Panc1 (cell line): Measurements from ENCODE around the gene TRIM42. TPM values are rescaled to one million over a fixed set of nuclear protein-coding genes. Genes with fewer than 3 reads are reported as not detected.

ENCODE experiments used
- ATAC-seq: fragments of 200-7000 bp; cut with Tn5 transposase; 2 replicates; pipeline ENCODE4 v1.9.1; 2020; ENCODE audit warnings: mild to moderate bottlenecking, moderate library complexity
- BruUV-seq: library from RNA; stranded (reverse); fragments of 400-500 nt; replicated peaks from 2 replicates; lab custom pipeline; 2021; lab: Mats Ljungman, UMichigan
- CTCF ChIA-PET: fragments of 300-600 bp; sonication (Branson Sonifier 250); formaldehyde crosslinking; loops from one replicate; lab custom pipeline; 2022; ENCODE audit warnings: antibody characterized with exemption; lab: Charles Lee
- POLR2A ChIA-PET: fragments of 300-600 bp; sonication (Branson Sonifier 250); formaldehyde crosslinking; loops from one replicate; lab custom pipeline; 2022; ENCODE audit warnings: antibody characterized with exemption; lab: Charles Lee
- DNase-seq: peaks from one replicate; pipeline ENCODE4 v3.0.0-alpha.2; 2010; ENCODE audit warnings: low read depth, low spot score
- H3K27ac ChIP-seq: 2 replicates; pipeline ENCODE4 v1.5.1; 2011; ENCODE audit warnings: mild to moderate bottlenecking, low read length, inconsistent platforms
- H3K27me3 ChIP-seq: fragments of 200-500 bp; sonication (Bioruptor generic); 2 replicates; pipeline ENCODE4 v1.6.0; 2014; ENCODE audit warnings: low read length, inconsistent platforms; ENCODE audit not compliant: control insufficient read depth, insufficient read depth
- H3K36me3 ChIP-seq: fragments of 200-500 bp; sonication (Bioruptor generic); 2 replicates; pipeline ENCODE4 v1.5.1; 2014; ENCODE audit warnings: inconsistent platforms, mild to moderate bottlenecking, low read length, moderate library complexity; ENCODE audit not compliant: control insufficient read depth, insufficient read depth
- H3K4me1 ChIP-seq: 2 replicates; pipeline ENCODE4 v1.5.1; 2011; ENCODE audit warnings: inconsistent platforms, mild to moderate bottlenecking, low read length, moderate library complexity; ENCODE audit not compliant: control insufficient read depth, insufficient read depth
- H3K4me3 ChIP-seq, 2 experiments: 2 replicates each; pipeline ENCODE4 v1.5.1; 2011 to 2012; ENCODE audit warnings: low read depth in 2 of 2, low read length in 2 of 2, mild to moderate bottlenecking in 2 of 2, inconsistent platforms in 1 of 2, moderate library complexity in 1 of 2
- H3K9me3 ChIP-seq: fragments of 200-500 bp; sonication (Bioruptor generic); 2 replicates; pipeline ENCODE4 v1.5.1; 2014; ENCODE audit warnings: low read depth, mild to moderate bottlenecking, inconsistent platforms, low read length, moderate library complexity; ENCODE audit not compliant: control insufficient read depth, insufficient read depth
- POLR2AphosphoS5 ChIP-seq: IDR thresholded peaks from 2 replicates; pipeline ENCODE4 v1.6.1; 2012; ENCODE audit warnings: mild to moderate bottlenecking, low read depth, low read length, moderate library complexity
- REST ChIP-seq, 2 experiments: IDR thresholded peaks; 2 replicates each; pipeline ENCODE4 v1.6.1; 2011 to 2012; ENCODE audit warnings: low read depth in 2 of 2, control low read depth in 1 of 2, low read length in 1 of 2, mild to moderate bottlenecking in 1 of 2, moderate library complexity in 1 of 2; ENCODE audit not compliant: insufficient read depth in 1 of 2
- SIN3A ChIP-seq: IDR thresholded peaks from 2 replicates; pipeline ENCODE4 v1.6.1; 2012; ENCODE audit warnings: low read depth, mild to moderate bottlenecking, low read length, moderate library complexity, borderline replicate concordance; ENCODE audit not compliant: insufficient read depth
- TCF7L2 ChIP-seq: IDR thresholded peaks from 2 replicates; pipeline ENCODE4 v1.6.1; 2011; ENCODE audit warnings: mild to moderate bottlenecking, low read depth, low read length, inconsistent platforms
- in situ Hi-C: cut with HindIII; loops from 2 replicates; pipeline ENCODE4 v1.10.0; 2016; ENCODE audit warnings: low sequenced_read_pairs, low pct_unique_long_range_greater_than_20kb
- intact Hi-C: fragments of 100-400 bp; cut with micrococcal nuclease; formaldehyde crosslinking; loops from one replicate; pipeline ENCODE4 v1.10.0; 2022; ENCODE audit not compliant: unreplicated experiment
- total RNA-seq: library from RNA; stranded (reverse); gene quantifications from one replicate; pipeline ENCODE4 v1.2.1, GENCODE V29; 2021; ENCODE audit not compliant: unreplicated experiment
- TF ChIP-seq, protein P1 (sequence below): fragments of 450-650 bp; IDR thresholded peaks from 2 replicates; pipeline ENCODE4 v1.5.1; 2017; ENCODE audit warnings: mild to moderate bottlenecking

The TRIM42 gene
- total RNA-seq, 1 experiment from 2014 or later = not detected

- Histone ChIP-seq H3K4me3 (no peak overlapping the region), H3K9me3 (no peaks in the 10 kb centered on the region), H3K4me1 (no peaks in the 10 kb centered on the region), H3K27me3 (no peaks in the 10 kb centered on the region), H3K36me3 (no peaks in the 10 kb centered on the region), H3K27ac (no peak overlapping the region)
- in situ Hi-C loops (no loop called here), intact Hi-C loops (no loop called here)
- ChIA-PET CTCF (interaction anchor here (0.6 kb wide), 1 partner anchor 1867 kb away, joined by 5 read pairs; no protein-coding TSS in a partner anchor), POLR2A (no interaction called here)
- ATAC-seq (no peak), DNase-seq (no peak)
- no TSS peak for BruUV-seq
- TF ChIP-seq, protein P1, sequence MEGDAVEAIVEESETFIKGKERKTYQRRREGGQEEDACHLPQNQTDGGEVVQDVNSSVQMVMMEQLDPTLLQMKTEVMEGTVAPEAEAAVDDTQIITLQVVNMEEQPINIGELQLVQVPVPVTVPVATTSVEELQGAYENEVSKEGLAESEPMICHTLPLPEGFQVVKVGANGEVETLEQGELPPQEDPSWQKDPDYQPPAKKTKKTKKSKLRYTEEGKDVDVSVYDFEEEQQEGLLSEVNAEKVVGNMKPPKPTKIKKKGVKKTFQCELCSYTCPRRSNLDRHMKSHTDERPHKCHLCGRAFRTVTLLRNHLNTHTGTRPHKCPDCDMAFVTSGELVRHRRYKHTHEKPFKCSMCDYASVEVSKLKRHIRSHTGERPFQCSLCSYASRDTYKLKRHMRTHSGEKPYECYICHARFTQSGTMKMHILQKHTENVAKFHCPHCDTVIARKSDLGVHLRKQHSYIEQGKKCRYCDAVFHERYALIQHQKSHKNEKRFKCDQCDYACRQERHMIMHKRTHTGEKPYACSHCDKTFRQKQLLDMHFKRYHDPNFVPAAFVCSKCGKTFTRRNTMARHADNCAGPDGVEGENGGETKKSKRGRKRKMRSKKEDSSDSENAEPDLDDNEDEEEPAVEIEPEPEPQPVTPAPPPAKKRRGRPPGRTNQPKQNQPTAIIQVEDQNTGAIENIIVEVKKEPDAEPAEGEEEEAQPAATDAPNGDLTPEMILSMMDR = no peak
- TF ChIP-seq SIN3A (no peak), REST (IDR thresholded peaks at IDR 0.05; ENCODE audit: insufficient read depth in 1 of 2, low read depth in 2 of 2, low read length in 1 of 2) (no peak), POLR2AphosphoS5 (no peak), TCF7L2 (no peak)
Measured at GRCh38 chr3:140686128-140686527, 8.3 kb downstream of the TRIM42 start.

DNA sequence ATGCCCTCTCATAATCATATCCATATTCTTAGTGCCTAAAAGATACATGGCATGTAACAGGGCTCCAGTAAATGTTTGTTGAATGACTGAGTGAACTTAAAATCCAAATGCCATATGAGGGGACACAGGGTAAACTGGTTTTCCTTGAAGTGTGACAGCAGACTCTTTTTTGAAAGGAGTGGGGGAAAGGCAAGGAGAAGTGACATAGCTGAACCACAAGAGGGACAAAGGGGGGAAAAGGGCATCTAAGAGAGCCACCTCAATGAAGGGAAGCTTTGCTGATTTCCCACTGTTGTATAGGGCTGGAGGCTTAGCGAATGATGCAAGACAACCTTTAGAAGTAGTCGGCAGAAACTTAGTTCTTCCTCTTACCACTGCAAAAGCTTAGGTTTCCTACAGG lies 9.1 kb downstream of the TRIM42 start:
- Histone ChIP-seq H3K9me3 (no peaks in the 10 kb centered on the region), H3K36me3 (no peaks in the 10 kb centered on the region), H3K27ac (no peak overlapping the region), H3K4me1 (no peaks in the 10 kb centered on the region), H3K27me3 (no peaks in the 10 kb centered on the region), H3K4me3 (no peak overlapping the region)
- no TSS peak for BruUV-seq
- CTCF ChIA-PET = no interaction called here
- in situ Hi-C loops = no loop called here
- intact Hi-C loops = no loop called here
- POLR2A ChIA-PET = interaction anchor here (0.5 kb wide), 1 partner anchor 155 kb away, joined by 7 read pairs; no protein-coding TSS in a partner anchor
- ATAC-seq (no peak), DNase-seq (no peak)
- TF ChIP-seq REST (IDR thresholded peaks at IDR 0.05; ENCODE audit: insufficient read depth in 1 of 2, low read depth in 2 of 2, low read length in 1 of 2) (no peak), SIN3A (no peak), TCF7L2 (no peak), POLR2AphosphoS5 (no peak)
- TF ChIP-seq, protein P1 = no peak
